Activated naive CD4-positive, alpha-beta T cell treated with anti-CD3 and anti-CD28 coated beads, Interleukin-2, amount 50 U/mL, for 72 hours (primary cell): Measurements from ENCODE around the gene CASTOR2. TPM values are rescaled to one million over a fixed set of nuclear protein-coding genes. Genes with fewer than 3 reads are reported as not detected.
"Not testable (repeated sequence)": the region's sequence is repeated elsewhere in the genome, so short reads cannot be mapped to it uniquely, and the experiment has no call there.

Experiments used
- ATAC-seq, 2 donors: fragments of 150-1000 bp; cut with Tn5 transposase; 2 replicates each; pipeline ENCODE4 v1.10.0; 2021; ENCODE audit warnings: mild to moderate bottlenecking in 2 of 2, moderate library complexity in 2 of 2
- DNase-seq, 2 donors: peaks; one replicate each; pipeline ENCODE4 v3.0.0; 2021 to 2022; ENCODE audit warnings: low spot score in 2 of 2
- H3K27ac Mint-ChIP-seq, 2 donors: one replicate each; pipeline ENCODE4 v1.8.0; 2022; ENCODE audit warnings: mild to moderate bottlenecking in 2 of 2, mixed read lengths in 2 of 2
- H3K36me3 Mint-ChIP-seq, 2 donors: one replicate each; pipeline ENCODE4 v1.8.0; 2022; ENCODE audit warnings: mixed read lengths in 2 of 2
- H3K9me3 Mint-ChIP-seq, 2 donors: one replicate each; pipeline ENCODE4 v1.8.0; 2022; ENCODE audit warnings: mixed read lengths in 2 of 2
- total RNA-seq, 2 donors: library from RNA; stranded (reverse); gene quantifications; one replicate each; pipeline ENCODE4 v1.2.3, GENCODE V29; 2022

Gene CASTOR2
- total RNA-seq, 2 donors from 2014 or later: 2.0 to 8.7 TPM

- not testable (repeated sequence) for H3K36me3 Mint-ChIP-seq, H3K9me3 Mint-ChIP-seq, ATAC-seq, H3K27ac Mint-ChIP-seq, DNase-seq
Observed at GRCh38 chr7:74975959-74976358, 11.5 kb downstream of the CASTOR2 start.

GRCh38 chr7:74977523-74977922 lies 13.0 kb downstream of the CASTOR2 start:
- H3K27ac Mint-ChIP-seq, DNase-seq, ATAC-seq, H3K9me3 Mint-ChIP-seq, H3K36me3 Mint-ChIP-seq: not testable (repeated sequence)

GRCh38 chr7:74988436-74988835 lies 23.9 kb downstream of the CASTOR2 start:
- not testable (repeated sequence) for DNase-seq, H3K9me3 Mint-ChIP-seq, ATAC-seq

DNA sequence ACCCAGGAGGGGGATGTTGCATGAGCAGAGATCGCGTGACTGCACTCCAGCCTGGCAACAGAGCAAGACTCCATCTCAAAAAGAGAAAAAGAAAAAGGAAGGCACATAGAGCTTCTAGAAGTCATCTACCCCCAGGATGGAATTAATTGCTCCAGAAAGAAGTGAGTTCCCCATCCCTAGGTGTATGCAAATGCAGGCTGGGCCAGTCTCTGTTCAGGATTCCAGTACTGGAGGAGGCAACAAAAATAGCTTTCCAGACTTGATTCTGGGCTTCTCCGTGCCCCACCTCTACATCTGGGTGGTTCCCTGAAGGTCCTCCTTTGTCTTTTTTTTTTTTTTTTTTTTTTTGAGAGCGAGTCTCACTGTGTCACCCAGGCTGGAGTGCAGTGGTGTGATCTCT lies 28.6 kb downstream of the CASTOR2 start:
- Mint-ChIP-seq H3K9me3 (no peaks in the 10 kb centered on the region), H3K36me3 (no peaks in the 10 kb centered on the region), H3K27ac (no peak overlapping the region)
- ATAC-seq (no peak), DNase-seq (no peak)

More at GRCh38 chr7:74988436-74988835, 23.9 kb downstream of the CASTOR2 start:
- not testable (repeated sequence) for H3K36me3 Mint-ChIP-seq, H3K27ac Mint-ChIP-seq

- H3K27ac Mint-ChIP-seq: peak overlapping the region in 1 of 2 donors; percentile 23
- not testable (repeated sequence) for H3K36me3 Mint-ChIP-seq, DNase-seq, ATAC-seq, H3K9me3 Mint-ChIP-seq
Observed at GRCh38 chr7:74994869-74995543, 30.5 kb downstream of the CASTOR2 start.

DNA sequence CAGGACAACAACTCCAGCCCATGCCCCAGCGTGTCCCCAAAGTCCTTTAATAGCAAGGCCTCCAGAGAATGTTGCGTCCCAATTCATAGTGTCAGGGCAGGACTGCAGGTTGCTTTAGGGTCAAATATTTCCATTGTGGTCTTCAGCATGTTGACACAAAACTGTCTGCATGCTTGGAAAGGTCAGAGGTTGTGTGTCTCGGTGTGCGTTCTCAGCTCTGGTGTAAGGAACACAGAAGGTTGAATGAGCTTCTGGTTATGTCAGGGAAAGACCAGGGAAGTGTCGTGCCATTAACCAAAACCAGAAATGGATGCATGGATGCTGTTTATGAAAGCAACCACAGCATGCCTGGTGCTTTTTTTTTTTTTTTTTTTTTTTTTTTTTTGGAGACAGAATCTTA lies 31.9 kb downstream of the CASTOR2 start:
- not testable (repeated sequence) for H3K36me3 Mint-ChIP-seq, DNase-seq, H3K27ac Mint-ChIP-seq, ATAC-seq, H3K9me3 Mint-ChIP-seq

- not testable (repeated sequence) for H3K36me3 Mint-ChIP-seq, DNase-seq, ATAC-seq, H3K9me3 Mint-ChIP-seq
- peak overlapping the region; percentile 61 to 74 for H3K27ac Mint-ChIP-seq
Observed at GRCh38 chr7:74997811-74998210, 33.3 kb downstream of the CASTOR2 start.

DNA sequence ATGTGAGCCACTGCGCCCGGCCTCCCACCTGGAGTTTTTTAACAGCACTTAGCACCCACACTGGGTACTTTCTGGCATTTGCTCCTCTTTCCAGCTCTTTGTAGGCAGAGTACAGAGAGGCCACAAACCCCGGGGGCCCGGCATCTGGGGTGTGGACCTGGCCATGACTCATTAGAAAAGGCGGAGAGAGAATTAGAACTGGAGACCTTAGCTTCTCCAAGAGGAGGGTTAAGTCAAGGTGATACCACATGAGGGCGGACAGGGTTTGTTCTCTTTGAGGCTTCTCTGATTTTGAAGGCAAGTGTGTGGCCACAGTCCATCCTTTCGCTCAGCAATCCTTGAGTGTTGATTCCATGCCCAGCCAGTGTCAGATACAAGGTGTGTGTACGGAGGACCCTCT lies 36.9 kb downstream of the CASTOR2 start:
- H3K9me3 Mint-ChIP-seq, H3K36me3 Mint-ChIP-seq, H3K27ac Mint-ChIP-seq, ATAC-seq, DNase-seq: not testable (repeated sequence)

- H3K27ac Mint-ChIP-seq: peak overlapping the region in 1 of 2 donors; percentile 25
- ATAC-seq: no peak
- H3K36me3 Mint-ChIP-seq: no peaks in the 10 kb centered on the region
- H3K9me3 Mint-ChIP-seq: no peaks in the 10 kb centered on the region
- no peak for DNase-seq
Observed at GRCh38 chr7:75010036-75010435, 45.5 kb downstream of the CASTOR2 start.

- DNase-seq (no peak), ATAC-seq (no peak)
- no peak overlapping the region for H3K27ac Mint-ChIP-seq
- H3K9me3 Mint-ChIP-seq: no peaks in the 10 kb centered on the region
- H3K36me3 Mint-ChIP-seq: no peaks in the 10 kb centered on the region
Observed at GRCh38 chr7:75017832-75018231, 53.3 kb downstream of the CASTOR2 start.

DNA sequence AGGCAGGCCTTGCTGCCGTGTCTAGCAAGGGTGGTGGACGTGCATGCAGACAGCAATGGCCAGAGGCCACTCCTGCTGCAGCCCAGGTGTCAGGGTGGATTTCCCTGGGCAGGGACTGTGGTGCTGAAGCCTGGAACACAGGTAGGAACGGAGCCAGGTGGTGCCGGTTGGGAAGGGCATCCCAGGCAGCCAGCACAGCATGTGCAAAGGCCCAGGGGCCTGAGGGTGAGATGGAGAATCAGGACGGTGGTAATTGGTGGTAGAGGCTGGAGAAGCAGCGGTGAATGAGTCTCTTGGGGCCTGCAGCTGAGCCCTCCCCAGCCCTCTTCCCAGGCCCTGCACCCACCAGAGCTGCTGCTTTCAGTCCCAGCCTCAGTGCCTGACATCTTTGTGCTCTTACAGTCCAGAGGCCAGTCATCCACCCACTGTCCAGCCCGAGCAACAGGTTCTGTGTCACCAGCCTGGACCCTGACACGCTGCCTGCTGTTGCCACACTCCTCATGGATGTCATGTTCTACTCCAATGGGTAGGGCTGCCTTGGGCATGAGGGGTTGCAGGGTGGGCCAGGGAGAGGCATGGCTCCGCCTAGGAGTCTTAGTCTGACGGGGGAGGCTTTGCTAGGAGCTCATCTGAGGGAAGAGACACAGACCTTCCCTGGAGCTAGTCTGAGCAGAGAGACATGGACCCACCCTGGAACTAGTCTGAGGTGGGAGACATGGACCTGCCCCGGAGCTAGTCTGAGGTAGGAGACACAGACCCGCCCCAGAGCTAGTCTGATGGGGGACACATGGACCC lies 54.3 kb downstream of the CASTOR2 start:
- Mint-ChIP-seq H3K36me3 (no peaks in the 10 kb centered on the region), H3K9me3 (no peaks in the 10 kb centered on the region), H3K27ac (no peak overlapping the region)
- DNase-seq (no peak), ATAC-seq (no peak)

GRCh38 chr7:75019800-75020199 lies 55.3 kb downstream of the CASTOR2 start:
- no peak overlapping the region for H3K27ac Mint-ChIP-seq
- no peak for DNase-seq
- ATAC-seq: no peak
- H3K36me3 Mint-ChIP-seq: no peaks in the 10 kb centered on the region
- H3K9me3 Mint-ChIP-seq: no peaks in the 10 kb centered on the region

DNA sequence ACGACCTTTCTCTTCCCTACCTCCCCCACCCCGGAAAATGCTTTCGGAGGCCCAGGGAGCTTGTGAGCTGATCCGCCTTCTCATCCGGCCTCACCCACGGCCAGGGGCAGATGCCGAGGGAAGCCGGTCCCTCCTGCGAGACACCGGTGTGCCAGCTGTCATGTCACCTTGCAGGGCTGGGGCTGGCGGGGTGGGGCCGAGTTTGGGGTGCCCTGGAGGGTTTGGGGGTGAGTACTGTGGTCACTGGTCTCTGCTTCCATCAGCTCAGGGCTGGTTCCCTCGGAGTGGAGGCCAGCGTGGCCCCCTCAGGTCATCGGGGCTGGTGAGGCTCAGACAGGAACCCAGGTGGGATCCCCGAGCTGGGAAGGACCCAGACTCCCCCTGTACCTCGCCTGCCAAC lies 60.4 kb downstream of the CASTOR2 start:
- Mint-ChIP-seq H3K9me3 (peaks cover 0 to under 1% of the 10 kb centered on the region in 2 donors), H3K36me3 (peaks cover 0 to 1% of the 10 kb centered on the region in 2 donors)
- ATAC-seq: no peak

GRCh38 chr7:75028299-75028698 lies 63.8 kb downstream of the CASTOR2 start:
- Mint-ChIP-seq H3K9me3 (peaks cover 0 to 5% of the 10 kb centered on the region in 2 donors), H3K27ac (no peak overlapping the region), H3K36me3 (peaks cover 0 to 6% of the 10 kb centered on the region in 2 donors)
- DNase-seq: no peak
- ATAC-seq: no peak

More for the DNA sequence above, 60.4 kb downstream of the CASTOR2 start:
- peak overlapping the region in 1 of 2 donors; percentile 55 for H3K27ac Mint-ChIP-seq
- DNase-seq: no peak

DNA sequence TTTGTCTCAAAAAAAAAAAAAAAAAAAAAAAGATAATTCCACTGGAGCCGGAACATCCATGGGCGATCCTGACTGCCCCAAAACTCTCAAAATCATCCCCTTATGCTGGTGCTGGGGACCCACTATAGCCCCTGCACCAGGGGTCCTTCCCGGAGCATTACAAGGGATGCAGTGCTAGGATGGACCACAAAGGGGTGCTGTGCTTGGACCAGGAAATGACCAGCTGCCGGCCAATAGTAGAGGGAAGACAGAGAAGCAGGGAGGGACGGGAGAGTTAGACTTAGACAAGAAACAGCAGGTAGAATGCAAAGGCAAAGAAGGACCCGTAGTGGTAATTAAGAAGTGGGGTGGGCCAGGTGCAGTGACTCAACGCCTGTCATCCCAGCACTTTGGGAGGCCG lies 68.6 kb downstream of the CASTOR2 start:
- Mint-ChIP-seq H3K36me3 (peaks cover 0 to 6% of the 10 kb centered on the region in 2 donors), H3K27ac (no peak overlapping the region), H3K9me3 (peaks cover 0 to 5% of the 10 kb centered on the region in 2 donors)
- ATAC-seq (no peak), DNase-seq (no peak)

GRCh38 chr7:75033826-75034225 lies 69.3 kb downstream of the CASTOR2 start:
- ATAC-seq: no peak
- peaks cover 0 to 6% of the 10 kb centered on the region in 2 donors for H3K36me3 Mint-ChIP-seq
- no peak for DNase-seq
- H3K27ac Mint-ChIP-seq: no peak overlapping the region
- H3K9me3 Mint-ChIP-seq: peaks cover 0 to 5% of the 10 kb centered on the region in 2 donors

DNA sequence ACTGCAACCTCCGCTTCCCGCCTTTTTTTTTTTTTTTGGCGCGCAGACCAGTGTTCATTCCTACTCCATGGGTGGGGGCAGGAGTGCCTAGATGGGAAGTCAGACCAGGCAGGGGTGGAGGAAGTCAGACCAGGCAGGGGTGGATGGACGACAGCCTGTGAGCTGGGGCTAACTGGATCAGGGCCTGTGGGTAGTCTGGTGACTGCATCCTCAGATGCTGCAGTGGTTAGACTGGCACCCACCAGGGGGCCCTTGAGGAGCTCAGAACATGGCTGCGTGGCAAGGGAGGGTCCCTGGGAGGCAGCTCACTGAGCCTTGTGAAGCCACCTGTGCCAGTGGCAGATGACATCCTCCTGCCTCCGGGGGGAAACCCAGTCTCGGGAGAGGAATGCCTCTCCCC lies 74.0 kb downstream of the CASTOR2 start:
- H3K9me3 Mint-ChIP-seq: no peaks in the 10 kb centered on the region
- peak overlapping the region in 1 of 2 donors; percentile 23 for H3K27ac Mint-ChIP-seq
- H3K36me3 Mint-ChIP-seq: no peaks in the 10 kb centered on the region
- no peak for DNase-seq
- peak in 1 of 2 donors; percentile 13 for ATAC-seq
